H1 (cell line): ENCODE data around the gene ADAM23. TPM values are rescaled to one million over a fixed set of nuclear protein-coding genes. Genes with fewer than 3 reads are reported as not detected.

Experiments used
- CTCF ChIA-PET: fragments of 300-600 bp; sonication (Branson Sonifier 250); formaldehyde crosslinking; loops from one replicate; lab custom pipeline; 2021; ENCODE audit not compliant: partially characterized antibody; lab: Charles Lee
- POLR2A ChIA-PET: fragments of 300-600 bp; sonication (Branson Sonifier 250); formaldehyde crosslinking; loops from one replicate; lab custom pipeline; 2021; ENCODE audit warnings: inconsistent platforms; ENCODE audit not compliant: partially characterized antibody; lab: Charles Lee
- DNase-seq, 2 experiments: peaks; one replicate each; pipeline versions ENCODE4 v3.0.0 to v3.0.0-alpha.2; 2010 to 2022; ENCODE audit warnings: low spot score in 2 of 2, low read depth in 1 of 2, mixed read lengths in 1 of 2
- FAIRE-seq: peaks from 2 replicates; lab custom pipeline; 2011; peaks lifted over from hg19 to GRCh38; lab: Jason Lieb, UNC
- H2AFZ ChIP-seq: 2 replicates; pipeline ENCODE4 v1.8.1; 2012; ENCODE audit warnings: low read length, inconsistent platforms
- H2AK5ac ChIP-seq: 2 replicates; pipeline ENCODE4 v1.6.1; 2013; ENCODE audit warnings: low read depth, low read length
- H2BK120ac ChIP-seq: replicated peaks from 2 replicates; pipeline ENCODE3; 2013; ENCODE audit warnings: low read depth, low read length, inconsistent platforms
- H2BK12ac ChIP-seq: 2 replicates; pipeline ENCODE4 v1.6.1; 2013; ENCODE audit warnings: low read depth, low read length
- H2BK15ac ChIP-seq: 2 replicates; pipeline ENCODE4 v1.6.1; 2013; ENCODE audit warnings: low read length
- H2BK20ac ChIP-seq: 2 replicates; pipeline ENCODE4 v1.6.1; 2013; ENCODE audit warnings: low read length
- H2BK5ac ChIP-seq: 2 replicates; pipeline ENCODE4 v1.6.1; 2013; ENCODE audit warnings: low read depth, low read length
- H3K14ac ChIP-seq: 2 replicates; pipeline ENCODE4 v1.6.1; 2013; ENCODE audit warnings: inconsistent platforms; ENCODE audit not compliant: insufficient read length
- H3K18ac ChIP-seq: 2 replicates; pipeline ENCODE4 v1.6.1; 2013; ENCODE audit warnings: low read length; ENCODE audit errors: extremely low read depth
- H3K23ac ChIP-seq: 2 replicates; pipeline ENCODE4 v1.6.1; 2013; ENCODE audit warnings: inconsistent platforms; ENCODE audit not compliant: insufficient read length
- H3K23me2 ChIP-seq: 2 replicates; pipeline ENCODE4 v1.6.1; 2013; ENCODE audit warnings: low read depth, low read length
- H3K27ac ChIP-seq: 2 replicates; pipeline ENCODE4 v1.6.1; 2011; ENCODE audit warnings: low read depth, low read length, inconsistent platforms
- H3K27me3 ChIP-seq, 4 experiments: replicated peaks in 1 of 4; 1 replicate in 1 of 4; 2 replicates in 3 of 4; pipeline versions ENCODE4 v1.6.1 to v1.8.1; 2011 to 2013; ENCODE audit warnings: low read length in 3 of 4, mild to moderate bottlenecking in 3 of 4, inconsistent platforms in 2 of 4, mixed read lengths in 2 of 4, moderate library complexity in 1 of 4; ENCODE audit not compliant: control insufficient read depth in 3 of 4, insufficient read depth in 3 of 4; ENCODE audit errors: extremely low read depth in 1 of 4
- H3K36me3 ChIP-seq, 4 experiments: 2 replicates each; pipeline versions ENCODE4 v1.6.1 to v1.8.1; 2011 to 2013; ENCODE audit warnings: mild to moderate bottlenecking in 4 of 4, low read length in 3 of 4, moderate library complexity in 2 of 4, control low read depth in 1 of 4, inconsistent platforms in 1 of 4; ENCODE audit not compliant: insufficient read depth in 4 of 4, control insufficient read depth in 2 of 4
- H3K4ac ChIP-seq: replicated peaks from 2 replicates; pipeline ENCODE3; 2013; ENCODE audit warnings: low read length, low read depth, mixed read lengths, inconsistent platforms; ENCODE audit not compliant: insufficient read length
- H3K4me1 ChIP-seq, 4 experiments: replicated peaks in 1 of 4; 1 replicate in 1 of 4; 2 replicates in 3 of 4; pipeline versions ENCODE4 v1.6.1 to v1.8.1; 2011 to 2013; ENCODE audit warnings: low read length in 3 of 4, inconsistent platforms in 2 of 4, mixed read lengths in 1 of 4; ENCODE audit not compliant: insufficient read depth in 4 of 4, control insufficient read depth in 3 of 4
- H3K4me2 ChIP-seq, 2 experiments: 2 replicates each; pipeline versions ENCODE4 v1.6.1 to v1.8.1; 2011 to 2013; ENCODE audit warnings: low read depth in 2 of 2, low read length in 2 of 2, control low read depth in 1 of 2, inconsistent platforms in 1 of 2, mild to moderate bottlenecking in 1 of 2; ENCODE audit not compliant: insufficient read depth in 1 of 2
- H3K4me3 ChIP-seq, 4 experiments: fragments of 200-600, 300-600 bp in 1 of 4; sonication (generic), shearing (Covaris generic), sonication (Bioruptor Twin) in 1 of 4; 2 replicates each; pipeline versions ENCODE4 v1.5.1 to v1.8.1; 2011 to 2016; ENCODE audit warnings: low read length in 4 of 4, low read depth in 3 of 4, control low read depth in 2 of 4, inconsistent platforms in 2 of 4, mild to moderate bottlenecking in 2 of 4, mixed read lengths in 1 of 4, moderate library complexity in 1 of 4; ENCODE audit not compliant: insufficient read depth in 2 of 4; ENCODE audit errors: extremely low read depth in 1 of 4
- H3K56ac ChIP-seq: replicated peaks from 2 replicates; pipeline ENCODE3; 2013; ENCODE audit warnings: low read depth, mild to moderate bottlenecking, mixed read lengths, low read length, inconsistent platforms; ENCODE audit not compliant: insufficient read length
- H3K79me1 ChIP-seq: 2 replicates; pipeline ENCODE4 v1.6.1; 2013; ENCODE audit warnings: low read depth, low read length, control low read depth
- H3K79me2 ChIP-seq, 2 experiments: 2 replicates each; pipeline versions ENCODE4 v1.6.1 to v1.8.1; 2012 to 2013; ENCODE audit warnings: low read length in 2 of 2, mild to moderate bottlenecking in 2 of 2, inconsistent platforms in 1 of 2; ENCODE audit not compliant: insufficient read depth in 2 of 2, control insufficient read depth in 1 of 2
- H3K9ac ChIP-seq, 4 experiments: replicated peaks in 1 of 4; 1 replicate in 1 of 4; 2 replicates in 3 of 4; pipeline versions ENCODE4 v1.6.1 to v1.8.1; 2011 to 2013; ENCODE audit warnings: low read depth in 3 of 4, low read length in 3 of 4, control low read depth in 2 of 4, mild to moderate bottlenecking in 2 of 4, moderate library complexity in 2 of 4, inconsistent platforms in 1 of 4; ENCODE audit errors: extremely low read depth in 1 of 4
- H3K9me3 ChIP-seq, 2 experiments: 2 replicates each; pipeline versions ENCODE4 v1.6.1 to v1.8.1; 2012 to 2013; ENCODE audit warnings: mild to moderate bottlenecking in 2 of 2, moderate library complexity in 2 of 2, control low read depth in 1 of 2, inconsistent platforms in 1 of 2, low read depth in 1 of 2, low read length in 1 of 2, mixed read lengths in 1 of 2; ENCODE audit not compliant: insufficient read depth in 2 of 2
- H4K20me1 ChIP-seq, 2 experiments: replicated peaks in 1 of 2; 2 replicates each; pipeline versions ENCODE3 to v1.8.1; 2011 to 2013; ENCODE audit warnings: inconsistent platforms in 2 of 2, low read length in 2 of 2, mild to moderate bottlenecking in 1 of 2; ENCODE audit not compliant: insufficient read depth in 2 of 2, control insufficient read depth in 1 of 2
- H4K5ac ChIP-seq: 2 replicates; pipeline ENCODE4 v1.6.1; 2013; ENCODE audit warnings: low read length, low read depth, mixed read lengths, inconsistent platforms; ENCODE audit not compliant: insufficient read length
- H4K8ac ChIP-seq: 2 replicates; pipeline ENCODE4 v1.8.0; 2013; ENCODE audit warnings: mild to moderate bottlenecking, moderate library complexity, low read length, inconsistent platforms; ENCODE audit not compliant: insufficient read depth; ENCODE audit errors: extremely low read depth
- H4K91ac ChIP-seq: replicated peaks from 2 replicates; pipeline ENCODE3; 2013; ENCODE audit warnings: low read length, mixed read lengths, inconsistent platforms; ENCODE audit not compliant: insufficient read length
- ASH2L ChIP-seq: fragments of 200-600, 300-600 bp; sonication (generic); IDR thresholded peaks from one replicate; pipeline ENCODE4 v1.7.1; 2017; ENCODE audit warnings: low read length
- ATF2 ChIP-seq: IDR thresholded peaks from 2 replicates; pipeline ENCODE4 v1.6.1; 2012; ENCODE audit warnings: low read length, inconsistent platforms
- BCL11A ChIP-seq, 2 experiments: IDR thresholded peaks; one replicate each; pipeline ENCODE4 v1.6.1; 2011; ENCODE audit warnings: low read depth in 2 of 2, low read length in 2 of 2, mild to moderate bottlenecking in 2 of 2
- CHD1 ChIP-seq: IDR thresholded peaks from 2 replicates; pipeline ENCODE4 v1.6.1; 2012; ENCODE audit warnings: low read depth, low read length, improper control_type of control experiment
- CTBP2 ChIP-seq: IDR thresholded peaks from 2 replicates; pipeline ENCODE4 v1.7.0; 2011; ENCODE audit warnings: borderline replicate concordance, mild to moderate bottlenecking, moderate library complexity, mixed read lengths, low read length; ENCODE audit not compliant: insufficient read depth, insufficient read length
- EGR1 ChIP-seq: IDR thresholded peaks from 2 replicates; pipeline ENCODE4 v1.6.1; 2011; ENCODE audit warnings: low read depth, low read length, borderline replicate concordance
- GTF2F1 ChIP-seq: IDR thresholded peaks from 2 replicates; pipeline ENCODE4 v1.6.1; 2012; ENCODE audit warnings: low read depth, low read length, improper control_type of control experiment, borderline replicate concordance
- KDM5A ChIP-seq: fragments of 200-600 bp; IDR thresholded peaks from 2 replicates; pipeline ENCODE4 v1.7.1; 2012; ENCODE audit warnings: mild to moderate bottlenecking, low read length, inconsistent platforms, mixed read lengths
- PHF8 ChIP-seq: fragments of 200-600 bp; sonication (generic); conservative IDR thresholded peaks from 2 replicates; pipeline ENCODE4 v1.7.1; 2012; ENCODE audit warnings: low read depth, mild to moderate bottlenecking, inconsistent platforms, low read length, moderate library complexity
- POLR2AphosphoS5 ChIP-seq: IDR thresholded peaks from 2 replicates; pipeline ENCODE4 v1.6.1; 2011; ENCODE audit warnings: low read depth, low read length
- POU5F1 ChIP-seq: IDR thresholded peaks from 2 replicates; pipeline ENCODE4 v1.6.1; 2011; ENCODE audit warnings: low read depth, mild to moderate bottlenecking, low read length, moderate library complexity
- SIX5 ChIP-seq: IDR thresholded peaks from 2 replicates; pipeline ENCODE4 v1.6.1; 2011; ENCODE audit warnings: mild to moderate bottlenecking, low read depth, low read length
- TEAD4 ChIP-seq: IDR thresholded peaks from 2 replicates; pipeline ENCODE4 v1.6.1; 2012; ENCODE audit warnings: low read depth, low read length, inconsistent platforms, mixed read lengths
- WGBS, 2 experiments: shearing (Covaris generic) in 1 of 2; methylation state at CpG; one replicate each; pipeline versions ENCODE4 v1.1.6 to v1.1.7; 2013 to 2015; ENCODE audit warnings: low lambda C conversion rate in 2 of 2, mixed read lengths in 2 of 2, inconsistent platforms in 1 of 2, low coverage in 1 of 2, missing lambda C conversion rate in 1 of 2; ENCODE audit not compliant: insufficient replicate concordance in 2 of 2, insufficient coverage in 1 of 2, insufficient read length in 1 of 2; ENCODE audit errors: extremely low coverage in 1 of 2, missing lambda C conversion rate in 1 of 2; 5-methylcytosine and 5-hydroxymethylcytosine counted together
- polyA plus RNA-seq, 7 experiments: library from polyadenylated mRNA; depleted of rRNA in 3 of 7; stranded (reverse) in 5 of 7; unstranded in 2 of 7; fragments of >200 nt in 5 of 7; fragments of 200-250 nt in 2 of 7; gene quantifications; 1 replicate in 5 of 7; 2 replicates in 1 of 7; 4 replicates in 1 of 7; pipeline versions ENCODE4 v1.2.1 to v1.2.3, GENCODE V29; 2011 to 2013; ENCODE audit warnings: missing spikeins in 2 of 7, mixed read lengths in 2 of 7
- total RNA-seq: library from RNA; stranded (reverse); fragmentation: NEBNext Ultra II Directional; extraction: Animal tissue kit (Norgen Biotek cat#: 25700); gene quantifications from 2 replicates; pipeline ENCODE4 v1.2.1, GENCODE V29; 2021

Gene ADAM23
- total and polyA plus RNA-seq, 2 of the 8 experiments (the other 6 are each of a cell fraction or from before 2014, with no cell fraction given): 9.9 to 20.8 TPM

GRCh38 chr2:206430452-206430851, 12.9 kb upstream of the ADAM23 start:
- H3K4me1 ChIP-seq: no peaks in the 10 kb centered on the region
- H3K18ac ChIP-seq: no peak overlapping the region
- H3K56ac ChIP-seq: no peak overlapping the region
- H4K8ac ChIP-seq: no peak overlapping the region
- no peaks in the 10 kb centered on the region for H3K36me3 ChIP-seq
- TF ChIP-seq POU5F1 (no peak), POLR2AphosphoS5 (no peak), BCL11A (IDR thresholded peaks at IDR 0.05; ENCODE audit: low read depth in 2 of 2, low read length in 2 of 2) (no peak), SIX5 (no peak), CHD1 (no peak), GTF2F1 (no peak), PHF8 (no peak), CTBP2 (no peak), KDM5A (no peak), EGR1 (no peak), ASH2L (no peak), TEAD4 (no peak), ATF2 (no peak)
- 82% methylated on average over 2 of the region's 2 CpGs; no CpG with 5 or more reads in 1 of the 2 experiments for WGBS, 2 experiments
- H2BK5ac ChIP-seq: no peak overlapping the region
- H3K23ac ChIP-seq: no peak overlapping the region
- no peak overlapping the region for H2BK12ac ChIP-seq
- no peaks in the 10 kb centered on the region for H3K23me2 ChIP-seq
- no peaks in the 10 kb centered on the region for H3K9me3 ChIP-seq
- no peak overlapping the region for H3K4me3 ChIP-seq
- H2BK15ac ChIP-seq: no peak overlapping the region
- H4K5ac ChIP-seq: no peak overlapping the region
- ChIA-PET CTCF (no interaction called here), POLR2A (no interaction called here)
- no peak overlapping the region for H3K4me2 ChIP-seq
- H2BK20ac ChIP-seq: no peak overlapping the region
- H3K27ac ChIP-seq: no peak overlapping the region
- H3K9ac ChIP-seq: no peak overlapping the region
- no peak overlapping the region for H2AK5ac ChIP-seq
- no peak overlapping the region for H2BK120ac ChIP-seq
- no peaks in the 10 kb centered on the region for H3K27me3 ChIP-seq
- no peak overlapping the region for H3K4ac ChIP-seq
- no peak for FAIRE-seq
- H3K79me1 ChIP-seq: no peaks in the 10 kb centered on the region
- H3K79me2 ChIP-seq: no peaks in the 10 kb centered on the region
- no peak overlapping the region for H3K14ac ChIP-seq
- H2AFZ ChIP-seq: no peak overlapping the region
- DNase-seq: no peak
- H4K20me1 ChIP-seq: no peaks in the 10 kb centered on the region
- H4K91ac ChIP-seq: no peak overlapping the region
